Measurements from ENCODE around the gene CCDC137. TPM values are rescaled to one million over a fixed set of nuclear protein-coding genes. Genes with fewer than 3 reads are reported as not detected.

The CCDC137 gene
- total and polyA plus RNA-seq, 2 of the 13 experiments (the other 11 are each of a cell fraction or from before 2014, with no cell fraction given) = 14.6 to 39.1 TPM

- TF ChIP-seq RNF219 (CRISPR knock-in tag; IDR thresholded peaks at IDR 0.05) = no peak
- TF ChIP-seq ZBTB42 (CRISPR knock-in tag; IDR thresholded peaks at IDR 0.05) = no peak
- peak; percentile 78; the same call in 1 of the 2 replicates for TF ChIP-seq HNRNPL (IDR thresholded peaks at IDR 0.05; ENCODE audit: low read depth, low read length)
- no peak for TF ChIP-seq RFXAP (CRISPR knock-in tag; IDR thresholded peaks at IDR 0.05; ENCODE audit: borderline replicate concordance)
- no peak for TF ChIP-seq ARID2 (CRISPR knock-in tag; IDR thresholded peaks at IDR 0.05; ENCODE audit: borderline replicate concordance)
- no peak for TF ChIP-seq TRAFD1 (CRISPR knock-in tag; IDR thresholded peaks at IDR 0.05; ENCODE audit: borderline replicate concordance)
- TF ChIP-seq PPARG (CRISPR knock-in tag; conservative IDR thresholded peaks at IDR 0.05) = no peak
- 0 out of 2 replicates have a peak, but pooled peaks have one; percentile 52 for TF ChIP-seq ZNF224 (CRISPR knock-in tag; IDR thresholded peaks at IDR 0.05)
- TF ChIP-seq FIP1L1 (IDR thresholded peaks at IDR 0.05; ENCODE audit: borderline replicate concordance, insufficient read depth, low read depth, low read length) = no peak
- no peak for TF ChIP-seq STAT6 (CRISPR knock-in tag; IDR thresholded peaks at IDR 0.05; ENCODE audit: borderline replicate concordance)
- no peak for TF ChIP-seq HNF1A (IDR thresholded peaks at IDR 0.05; ENCODE audit: low read depth)
- TF ChIP-seq HNF1A (CRISPR knock-in tag; IDR thresholded peaks at IDR 0.05; ENCODE audit: borderline replicate concordance) = no peak
- no peak for TF ChIP-seq ZNF513 (CRISPR knock-in tag; conservative IDR thresholded peaks at IDR 0.05)
- TF ChIP-seq ZNF546 (CRISPR knock-in tag; conservative IDR thresholded peaks at IDR 0.05) = no peak
- no peak for TF ChIP-seq ZNF564 (CRISPR knock-in tag; IDR thresholded peaks at IDR 0.05)
- TF ChIP-seq ZNF296 (CRISPR knock-in tag; conservative IDR thresholded peaks at IDR 0.05) = 0 out of 2 replicates have a peak, but pooled peaks have one; percentile 8
Observed at GRCh38 chr17:81714412-81715106, 48.0 kb downstream of the CCDC137 start (continued).
